HepG2 (cell line): ENCODE results near the gene PRUNE1. TPM values are rescaled to one million over a fixed set of nuclear protein-coding genes. Genes with fewer than 3 reads are reported as not detected.
A peak's percentile ranks its signal among the peaks of the same experiment; 100 is the strongest.

ENCODE experiments used
- ATAC-seq: fragments of 200-7000 bp; cut with Tn5 transposase; 3 replicates; pipeline ENCODE4 v1.9.1; 2020; ENCODE audit warnings: mild to moderate bottlenecking, moderate library complexity
- BruUV-seq: library from RNA; stranded (reverse); fragments of 400-500 nt; replicated peaks from 2 replicates; lab custom pipeline; 2021; lab: Mats Ljungman, UMichigan
- CTCF ChIA-PET: fragments of 300-600 bp; formaldehyde crosslinking; extraction: SDS; loops from one replicate; lab custom pipeline; 2021; ENCODE audit warnings: low total read pairs, inconsistent platforms, low intra/inter-chr PET ratio; lab: Yijun Ruan, JAX
- POLR2A ChIA-PET: fragments of 350-600 bp; sonication (Branson Sonifier 250); formaldehyde crosslinking; loops from one replicate; lab custom pipeline; 2020; ENCODE audit warnings: antibody characterized with exemption, inconsistent platforms; lab: Yijun Ruan, JAX
- DNase-seq: peaks from one replicate; pipeline ENCODE4 v3.0.0-alpha.2; 2015; ENCODE audit warnings: low spot score
- FAIRE-seq: peaks from 3 replicates; lab custom pipeline; 2011; peaks lifted over from hg19 to GRCh38; lab: Jason Lieb, UNC
- H2AFZ ChIP-seq: one replicate; pipeline ENCODE4 v1.6.1; 2011; ENCODE audit warnings: low read length, inconsistent platforms
- H3K27ac ChIP-seq: fragments of 300-600 bp; 3 replicates; pipeline ENCODE4 v1.8.0; 2011; ENCODE audit warnings: mixed run types, mild to moderate bottlenecking, mixed read lengths, low read length, inconsistent platforms; ENCODE audit not compliant: insufficient read depth; ENCODE audit errors: extremely low read length
- H3K27me3 ChIP-seq, 2 experiments: fragments of 200-600 bp in 1 of 2; 2 replicates in 1 of 2; 3 replicates in 1 of 2; pipeline versions ENCODE4 v1.6.0 to v1.8.0; 2011; ENCODE audit warnings: low read length in 2 of 2, mild to moderate bottlenecking in 2 of 2, moderate library complexity in 2 of 2, inconsistent platforms in 1 of 2; ENCODE audit not compliant: insufficient read depth in 2 of 2, control insufficient read depth in 1 of 2
- H3K36me3 ChIP-seq, 2 experiments: fragments of 200-600 bp in 1 of 2; replicated peaks in 1 of 2; 2 replicates in 1 of 2; 3 replicates in 1 of 2; pipeline versions ENCODE4 v1.5.1 to v1.8.0; 2011; ENCODE audit warnings: low read length in 2 of 2, inconsistent platforms in 1 of 2; ENCODE audit not compliant: insufficient read depth in 2 of 2, control insufficient read depth in 1 of 2
- H3K4me1 ChIP-seq: 2 replicates; pipeline ENCODE4 v1.5.1; 2012; ENCODE audit warnings: low read length, inconsistent platforms; ENCODE audit not compliant: insufficient read depth
- H3K4me2 ChIP-seq: 2 replicates; pipeline ENCODE4 v1.6.0; 2011; ENCODE audit warnings: low read depth, low read length, inconsistent platforms
- H3K4me3 ChIP-seq, 3 experiments: fragments of 200-600 bp in 1 of 3; sonication (generic), shearing (Covaris generic) in 1 of 3; replicated peaks in 1 of 3; 2 replicates each; pipeline ENCODE4 v1.5.1; 2011 to 2016; ENCODE audit warnings: low read length in 3 of 3, inconsistent platforms in 2 of 3, low read depth in 2 of 3, mild to moderate bottlenecking in 2 of 3, control low read depth in 1 of 3, mixed read lengths in 1 of 3; ENCODE audit not compliant: insufficient read depth in 1 of 3
- H3K79me2 ChIP-seq: one replicate; pipeline ENCODE4 v1.6.1; 2011; ENCODE audit warnings: low read length, inconsistent platforms; ENCODE audit not compliant: insufficient read depth
- H3K9ac ChIP-seq: 2 replicates; pipeline ENCODE4 v1.6.0; 2011; ENCODE audit warnings: mild to moderate bottlenecking, low read depth, low read length, inconsistent platforms; ENCODE audit not compliant: insufficient read depth
- H3K9me3 ChIP-seq: 2 replicates; pipeline ENCODE4 v1.5.1; 2012; ENCODE audit warnings: mild to moderate bottlenecking, low read length
- H4K20me1 ChIP-seq: 2 replicates; pipeline ENCODE4 v1.6.0; 2011; ENCODE audit warnings: inconsistent platforms, mild to moderate bottlenecking, low read length, moderate library complexity; ENCODE audit not compliant: insufficient read depth
- FOXA1 ChIP-seq, 2 experiments: fragments of 450-650 bp in 1 of 2; sonication (generic) in 1 of 2; formaldehyde crosslinking in 1 of 2; IDR thresholded peaks; 2 replicates each; pipeline versions ENCODE4 v1.4.0 to v1.6.1; 2016 to 2020; ENCODE audit warnings: missing genetic modification reagents in 1 of 2
- HOXA3 ChIP-seq: sonication (generic); formaldehyde crosslinking; IDR thresholded peaks from 2 replicates; pipeline ENCODE4 v1.5.0; 2020; ENCODE audit warnings: missing genetic modification reagents
- KLF9 ChIP-seq: IDR thresholded peaks from 2 replicates; pipeline ENCODE4 v1.6.1; 2016; ENCODE audit warnings: low read depth
- LBX2 ChIP-seq: sonication (generic); formaldehyde crosslinking; IDR thresholded peaks from 2 replicates; pipeline ENCODE4 v1.5.0; 2020; ENCODE audit warnings: missing genetic modification reagents, mild to moderate bottlenecking, borderline replicate concordance
- MXD4 ChIP-seq: IDR thresholded peaks from 2 replicates; pipeline ENCODE4 v1.6.1; 2016; ENCODE audit warnings: mild to moderate bottlenecking, missing biosample characterization, missing genetic modification reagents
- RFXANK ChIP-seq: IDR thresholded peaks from 2 replicates; pipeline ENCODE4 v1.6.1; 2016
- TEAD3 ChIP-seq: optimal IDR thresholded peaks from 2 replicates; pipeline ENCODE3; 2016; ENCODE audit warnings: borderline replicate concordance
- THYN1 ChIP-seq: sonication (generic); formaldehyde crosslinking; IDR thresholded peaks from 2 replicates; pipeline ENCODE4 v1.8.1; 2023; ENCODE audit warnings: low read depth, mild to moderate bottlenecking, moderate library complexity, missing genetic modification reagents, borderline replicate concordance
- TP53 ChIP-seq: sonication (generic); formaldehyde crosslinking; conservative IDR thresholded peaks from 2 replicates; pipeline ENCODE4 v1.4.0; 2020; ENCODE audit warnings: missing genetic modification reagents
- ZNF235 ChIP-seq: sonication (generic); formaldehyde crosslinking; IDR thresholded peaks from 2 replicates; pipeline ENCODE4 v1.8.1; 2023; ENCODE audit warnings: mild to moderate bottlenecking, missing genetic modification reagents, borderline replicate concordance
- ZNF510 ChIP-seq: sonication (generic); formaldehyde crosslinking; IDR thresholded peaks from 2 replicates; pipeline ENCODE4 v1.4.0; 2020; ENCODE audit warnings: low read depth, mild to moderate bottlenecking, missing genetic modification reagents
- ZNF512 ChIP-seq: sonication (generic); formaldehyde crosslinking; IDR thresholded peaks from 2 replicates; pipeline ENCODE4 v1.4.0; 2020; ENCODE audit warnings: mild to moderate bottlenecking, missing genetic modification reagents
- ZNF775 ChIP-seq: sonication (generic); formaldehyde crosslinking; IDR thresholded peaks from 2 replicates; pipeline ENCODE4 v1.4.0; 2020; ENCODE audit warnings: missing genetic modification reagents, mild to moderate bottlenecking, moderate library complexity, borderline replicate concordance
- ZSCAN31 ChIP-seq: sonication (generic); formaldehyde crosslinking; IDR thresholded peaks from 2 replicates; pipeline ENCODE4 v1.5.0; 2020; ENCODE audit warnings: low read depth, mild to moderate bottlenecking, missing genetic modification reagents
- WGBS: methylation state at CpG from one replicate; pipeline ENCODE4 v1.1.6; 2017; ENCODE audit warnings: low lambda C conversion rate; 5-methylcytosine and 5-hydroxymethylcytosine counted together
- in situ Hi-C: cut with HindIII; loops from 2 replicates; pipeline ENCODE4 v1.10.0; 2017; ENCODE audit warnings: low pct_unique_long_range_greater_than_20kb; ENCODE audit not compliant: extremely low pct_ligation_motif_present
- intact Hi-C: fragments of 100-400 bp; cut with micrococcal nuclease; formaldehyde crosslinking; loops from one replicate; pipeline ENCODE4 v1.10.0; 2022; ENCODE audit not compliant: unreplicated experiment
- polyA plus RNA-seq, 8 experiments: library from polyadenylated mRNA; depleted of rRNA in 3 of 8; stranded (reverse) in 7 of 8; unstranded in 1 of 8; fragments of >200 nt; fragmentation: Illumina TruSeq in 4 of 8; extraction: Trizol in 4 of 8; gene quantifications; 2 replicates each; pipeline versions ENCODE4 v1.2.1 to v1.2.3, GENCODE V29; 2011 to 2016; ENCODE audit warnings: low read depth in 4 of 8, missing spikeins in 1 of 8, mixed read lengths in 1 of 8; ENCODE audit not compliant: insufficient read depth in 1 of 8
- total RNA-seq, 5 experiments: library from RNA; depleted of rRNA; stranded (reverse); fragments of >200 nt; fragmentation: Illumina TruSeq; extraction: Trizol; gene quantifications; 2 replicates each; pipeline ENCODE4 v1.2.3, GENCODE V29; 2016; ENCODE audit warnings: low read depth in 1 of 5
- TF ChIP-seq, protein P1 (sequence below): sonication (generic); formaldehyde crosslinking; IDR thresholded peaks from 2 replicates; pipeline ENCODE4 v1.5.1; 2020; ENCODE audit warnings: missing genetic modification reagents, mild to moderate bottlenecking, borderline replicate concordance

PRUNE1 gene
- total and polyA plus RNA-seq, 2 of the 13 experiments (the other 11 are each of a cell fraction or from before 2014, with no cell fraction given), result 19.0 to 31.9 TPM

DNA sequence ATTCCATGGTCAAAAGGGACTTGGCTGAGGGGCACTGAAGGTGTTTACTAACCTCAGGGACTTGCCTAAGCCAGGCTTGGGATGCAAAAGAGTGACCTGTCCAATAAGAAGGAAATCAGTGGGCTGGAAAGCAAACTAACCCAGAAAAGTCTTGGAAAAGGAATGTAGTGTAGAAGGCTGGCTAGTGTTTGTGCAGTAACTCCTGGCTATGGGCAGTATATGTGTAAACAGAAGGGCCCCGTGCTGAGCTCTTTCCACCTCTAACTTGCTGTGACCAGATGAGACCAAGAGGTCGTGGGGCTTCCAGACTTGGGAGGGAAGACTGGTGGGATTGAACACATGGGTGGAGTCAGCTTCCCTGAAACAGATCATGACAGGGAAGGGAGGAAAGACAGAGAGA, 5.6 kb upstream of the PRUNE1 start:
- no peaks in the 10 kb centered on the region; a peak in 1 of 5 replicates for H3K27me3 ChIP-seq
- WGBS, result 12% methylated on average over 2 of the region's 2 CpGs
- ATAC-seq (no peak), FAIRE-seq (no peak), DNase-seq (no peak)
- no peak overlapping the region for H2AFZ ChIP-seq
- no peaks in the 10 kb centered on the region for H3K9me3 ChIP-seq
- BruUV-seq, result no TSS peak
- H3K4me2 ChIP-seq, result peak overlapping the region; percentile 65
- H3K4me3 ChIP-seq, result no peak overlapping the region; a peak in 1 of 6 replicates
- peak overlapping the region; percentile 29 for H3K27ac ChIP-seq
- POLR2A ChIA-PET, result interaction anchor here (0.9 to 9.1 kb wide), 5 partner anchors 10 to 35 kb away, joined by 3 to 150 read pairs (median 8); partner anchors contain the start of gene ANXA9
- H3K9ac ChIP-seq, result peak overlapping the region; percentile 31; the same call in 1 of the 2 replicates
- no peaks in the 10 kb centered on the region for H4K20me1 ChIP-seq
- TF ChIP-seq RFXANK (CRISPR knock-in tag), result no peak
- peak; percentile 26 for TF ChIP-seq TEAD3 (CRISPR knock-in tag)
- no peak for TF ChIP-seq FOXA1 (IDR thresholded peaks at IDR 0.05)
- TF ChIP-seq FOXA1 (CRISPR knock-in tag; IDR thresholded peaks at IDR 0.05), result peak; percentile 6; the same call in 1 of the 2 replicates
- peaks cover 15% of the 10 kb centered on the region for H3K79me2 ChIP-seq
- CTCF ChIA-PET, result no interaction called here
- in situ Hi-C loops (no loop called here), intact Hi-C loops (no loop called here)
- H3K36me3 ChIP-seq, result peaks cover 7 to 31% of the 10 kb centered on the region in 2 experiments; a peak in 4 of 5 replicates
- peaks cover 60% of the 10 kb centered on the region for H3K4me1 ChIP-seq

- POLR2A ChIA-PET, result interaction anchor here (0.8 to 9.1 kb wide), 5 partner anchors 9 to 36 kb away, joined by 3 to 150 read pairs (median 5); partner anchors contain the start of gene ANXA9
- FAIRE-seq (no peak), ATAC-seq (no peak), DNase-seq (no peak)
- H3K79me2 ChIP-seq, result peaks cover 15% of the 10 kb centered on the region
- no peaks in the 10 kb centered on the region for H4K20me1 ChIP-seq
- H2AFZ ChIP-seq, result no peak overlapping the region
- intact Hi-C loops, result no loop called here
- H3K4me2 ChIP-seq, result peak overlapping the region; percentile 65
- peak overlapping the region; percentile 36 for H3K27ac ChIP-seq
- H3K27me3 ChIP-seq, result no peaks in the 10 kb centered on the region; a peak in 1 of 5 replicates
- in situ Hi-C loops, result no loop called here
- BruUV-seq, result no TSS peak
- no peak overlapping the region for H3K9ac ChIP-seq
- CTCF ChIA-PET, result interaction anchor here (1.7 kb wide), 1 partner anchor 24 kb away, joined by 7 read pairs; no protein-coding TSS in a partner anchor
- H3K36me3 ChIP-seq, result peaks cover 7 to 26% of the 10 kb centered on the region in 2 experiments; a peak in 4 of 5 replicates
- no peaks in the 10 kb centered on the region for H3K9me3 ChIP-seq
- peaks cover 64% of the 10 kb centered on the region for H3K4me1 ChIP-seq
- no peak overlapping the region; a peak in 1 of 6 replicates for H3K4me3 ChIP-seq
- TF ChIP-seq ZSCAN31 (CRISPR knock-in tag) (no peak), ZNF512 (CRISPR knock-in tag) (no peak), MXD4 (CRISPR knock-in tag) (no peak), LBX2 (CRISPR knock-in tag) (no peak), ZNF775 (CRISPR knock-in tag) (no peak), ZNF510 (CRISPR knock-in tag) (no peak), HOXA3 (CRISPR knock-in tag) (no peak), ZNF235 (CRISPR knock-in tag) (no peak), KLF9 (CRISPR knock-in tag) (no peak), THYN1 (CRISPR knock-in tag) (no peak), TP53 (CRISPR knock-in tag) (no peak)
- TF ChIP-seq, protein P1, sequence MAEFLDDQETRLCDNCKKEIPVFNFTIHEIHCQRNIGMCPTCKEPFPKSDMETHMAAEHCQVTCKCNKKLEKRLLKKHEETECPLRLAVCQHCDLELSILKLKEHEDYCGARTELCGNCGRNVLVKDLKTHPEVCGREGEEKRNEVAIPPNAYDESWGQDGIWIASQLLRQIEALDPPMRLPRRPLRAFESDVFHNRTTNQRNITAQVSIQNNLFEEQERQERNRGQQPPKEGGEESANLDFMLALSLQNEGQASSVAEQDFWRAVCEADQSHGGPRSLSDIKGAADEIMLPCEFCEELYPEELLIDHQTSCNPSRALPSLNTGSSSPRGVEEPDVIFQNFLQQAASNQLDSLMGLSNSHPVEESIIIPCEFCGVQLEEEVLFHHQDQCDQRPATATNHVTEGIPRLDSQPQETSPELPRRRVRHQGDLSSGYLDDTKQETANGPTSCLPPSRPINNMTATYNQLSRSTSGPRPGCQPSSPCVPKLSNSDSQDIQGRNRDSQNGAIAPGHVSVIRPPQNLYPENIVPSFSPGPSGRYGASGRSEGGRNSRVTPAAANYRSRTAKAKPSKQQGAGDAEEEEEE (CRISPR knock-in tag), result no peak
Observed at GRCh38 chr1:151003180-151003579, 5.1 kb upstream of the PRUNE1 start.
